GM21423 (cell line): Measurements from ENCODE around the gene NT5C1A.
A peak's percentile ranks its signal among the peaks of the same experiment; 100 is the strongest.

Experiments used
- ATAC-seq: cut with Tn5 transposase; IDR thresholded peaks from one replicate; pipeline ENCODE4 v1.9.1; 2021; ENCODE audit warnings: mild to moderate bottlenecking, moderate library complexity; ENCODE audit not compliant: unreplicated experiment

Gene NT5C1A

DNA sequence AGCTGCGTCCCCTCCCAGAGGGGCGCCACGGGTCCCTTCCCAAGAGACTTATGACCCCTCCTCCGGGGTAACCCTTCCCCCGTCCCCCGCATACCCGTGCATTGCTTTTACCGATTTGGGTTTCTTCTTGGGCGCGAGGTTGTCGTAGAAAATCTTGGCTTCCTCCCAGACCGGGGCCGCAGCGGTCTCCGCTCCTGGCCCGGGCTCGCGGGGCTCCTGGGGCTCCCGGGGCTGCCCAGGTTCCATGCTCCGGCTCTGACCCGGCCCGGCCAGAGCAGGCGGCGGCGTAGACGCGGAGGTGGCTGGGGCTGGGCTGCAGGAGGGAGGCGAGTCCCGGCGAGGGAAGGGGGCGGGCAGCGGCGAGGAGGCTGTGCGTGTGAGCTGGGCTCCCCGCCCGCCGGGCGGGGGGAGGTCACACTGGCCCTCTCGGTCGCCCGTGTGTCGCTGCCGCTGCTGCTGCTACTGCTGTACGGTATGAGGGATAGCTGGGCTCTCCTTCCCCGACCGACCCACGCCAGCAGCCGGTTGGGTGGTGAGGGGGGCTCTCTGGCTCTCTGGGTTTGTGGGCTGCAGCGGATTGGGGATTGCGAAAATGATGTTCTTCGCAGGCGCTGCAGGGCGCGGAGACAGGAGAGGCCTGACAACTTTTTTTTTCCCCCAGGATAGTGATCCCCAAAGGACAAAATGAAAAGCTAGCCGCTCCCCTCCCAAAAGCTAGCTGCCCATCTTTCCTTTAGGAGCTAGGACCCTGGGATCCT is at the start of gene NT5C1A:
NT5C1A (minus strand) TSS at position 315 of the 758 bp plus-strand sequence; CDS start at position 246, 69 bp downstream.
- no peak for ATAC-seq

DNA sequence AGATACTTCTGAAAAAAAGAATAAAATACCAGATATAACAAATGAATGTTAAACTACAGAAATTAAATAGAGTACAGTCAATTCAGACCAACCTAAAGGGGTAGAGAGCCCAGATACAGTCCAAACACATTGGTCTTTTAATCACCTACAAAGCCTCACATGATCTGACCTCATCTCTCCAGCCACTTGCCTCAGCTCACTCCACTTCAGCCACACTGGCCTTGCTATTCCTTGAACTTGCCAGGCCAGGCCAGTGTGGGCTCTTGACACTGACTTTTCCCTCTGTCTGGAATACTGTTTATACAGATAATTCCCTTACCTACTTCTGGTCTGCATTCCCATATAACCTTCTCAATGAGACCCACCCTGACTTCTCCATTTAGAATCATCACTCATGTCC is 49.8 kb upstream of the NT5C1A start:
- no peak for ATAC-seq

DNA sequence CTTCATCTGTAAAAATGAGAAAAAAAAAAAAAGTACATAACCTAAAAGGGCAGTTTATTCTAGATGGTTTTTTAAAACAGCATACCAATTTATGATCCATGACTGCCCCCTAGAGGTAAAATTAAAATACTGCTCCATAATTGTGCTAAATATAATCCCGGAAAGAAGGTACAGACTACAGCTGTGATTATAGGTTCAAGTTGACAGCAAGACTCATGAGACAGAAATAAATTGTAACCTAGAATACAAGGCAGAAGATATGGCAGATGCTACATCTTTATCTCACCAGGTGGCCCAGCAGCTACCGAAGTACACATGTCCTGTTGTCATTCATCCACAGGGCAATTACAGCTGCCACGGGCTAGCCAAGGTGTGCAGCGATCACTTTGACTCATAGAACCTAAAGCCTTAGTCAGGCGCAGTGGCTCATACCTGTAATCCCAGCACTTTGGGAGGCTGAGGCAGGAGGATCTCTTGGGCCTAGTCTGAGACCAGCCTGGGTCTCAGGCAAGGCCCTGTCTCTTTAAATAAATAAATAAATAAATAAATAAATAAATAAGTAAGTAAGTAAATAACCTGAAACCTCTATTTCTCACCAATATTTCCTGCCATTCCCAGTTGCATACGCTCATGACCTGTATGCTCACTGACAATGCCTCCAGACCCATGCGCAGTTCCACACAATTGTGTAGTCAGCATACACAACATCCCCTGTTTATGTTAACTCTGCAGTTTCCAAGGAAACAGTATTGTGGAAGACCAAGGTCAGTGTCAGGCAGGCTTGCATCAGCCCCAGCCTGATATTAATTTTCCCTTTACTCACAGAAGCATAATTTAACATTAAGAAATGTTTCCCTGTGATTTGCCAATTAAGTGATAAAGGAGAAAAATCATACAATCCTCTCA is 48.4 kb upstream of the NT5C1A start:
- no peak for ATAC-seq

DNA sequence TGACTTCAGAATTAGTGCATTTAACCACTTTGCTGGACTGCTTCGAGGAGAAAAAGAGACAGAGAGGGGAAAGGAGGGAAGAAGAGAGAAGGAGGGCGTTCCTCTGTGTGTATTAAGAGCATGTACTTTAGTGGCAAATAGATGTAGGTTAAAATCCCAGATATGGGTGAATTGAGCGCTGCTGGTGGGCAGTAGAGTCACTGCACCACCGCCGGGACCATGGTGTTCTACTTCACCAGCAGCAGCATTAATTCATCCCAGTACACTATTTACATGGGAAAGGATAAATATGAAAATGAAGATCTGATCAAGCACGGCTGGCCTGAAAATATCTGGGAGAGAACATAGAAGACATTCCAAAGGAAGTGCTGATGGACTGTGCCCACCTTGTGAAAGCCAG is 45.9 kb upstream of the NT5C1A start:
- no peak for ATAC-seq

GRCh38 chr1:39713557-39713956 is 41.6 kb upstream of the NT5C1A start:
- no peak for ATAC-seq

GRCh38 chr1:39711966-39712340 is 40.0 kb upstream of the NT5C1A start:
- no peak for ATAC-seq

DNA sequence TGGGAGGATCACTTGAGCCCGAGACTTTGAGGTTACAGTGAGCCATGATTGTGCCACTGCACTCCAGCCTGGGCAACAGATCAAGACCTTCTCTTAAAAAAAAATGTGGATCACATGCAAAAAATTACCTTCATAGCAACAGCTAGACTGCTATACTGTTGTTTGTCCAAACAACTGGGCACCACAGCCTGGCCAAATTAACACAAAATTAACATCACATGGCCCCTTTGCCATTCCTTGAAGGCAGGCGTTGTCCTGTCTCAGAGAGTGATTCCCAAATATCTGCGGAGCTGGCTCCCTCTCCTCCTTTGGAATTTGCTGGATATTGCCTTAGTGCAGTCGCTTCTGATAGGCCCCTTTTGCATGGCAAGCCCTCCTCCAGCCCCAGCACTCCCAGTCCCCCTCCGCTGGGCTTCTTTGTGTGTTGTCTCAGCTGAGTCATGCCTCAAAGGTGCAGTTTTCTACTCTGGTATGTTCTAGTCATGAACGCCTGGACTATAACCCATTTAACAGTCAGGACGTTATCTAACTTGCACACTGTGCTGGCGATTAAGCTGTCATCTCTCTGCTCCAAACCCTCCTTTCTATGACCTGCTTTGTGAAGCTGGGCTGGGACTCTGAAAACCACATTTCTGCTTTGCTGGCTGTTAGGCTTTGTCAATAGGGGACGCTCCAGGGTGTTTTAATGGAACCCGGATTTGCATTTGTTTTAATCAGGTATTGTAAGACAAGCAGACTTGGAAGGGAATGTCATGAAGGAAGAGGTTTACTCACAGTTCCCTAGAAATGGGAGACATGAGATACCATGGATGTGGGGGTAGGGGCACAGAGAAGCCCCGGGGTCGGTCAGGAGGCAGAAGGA is 39.4 kb upstream of the NT5C1A start:
- ATAC-seq, result no peak

GRCh38 chr1:39707506-39707905 is 35.6 kb upstream of the NT5C1A start:
- no peak for ATAC-seq

GRCh38 chr1:39704757-39705156 is 32.9 kb upstream of the NT5C1A start:
- no peak for ATAC-seq

- ATAC-seq, result no peak
Measured at GRCh38 chr1:39701049-39701439, 29.1 kb upstream of the NT5C1A start.

- no peak for ATAC-seq
Measured at GRCh38 chr1:39700348-39700747, 28.4 kb upstream of the NT5C1A start.

DNA sequence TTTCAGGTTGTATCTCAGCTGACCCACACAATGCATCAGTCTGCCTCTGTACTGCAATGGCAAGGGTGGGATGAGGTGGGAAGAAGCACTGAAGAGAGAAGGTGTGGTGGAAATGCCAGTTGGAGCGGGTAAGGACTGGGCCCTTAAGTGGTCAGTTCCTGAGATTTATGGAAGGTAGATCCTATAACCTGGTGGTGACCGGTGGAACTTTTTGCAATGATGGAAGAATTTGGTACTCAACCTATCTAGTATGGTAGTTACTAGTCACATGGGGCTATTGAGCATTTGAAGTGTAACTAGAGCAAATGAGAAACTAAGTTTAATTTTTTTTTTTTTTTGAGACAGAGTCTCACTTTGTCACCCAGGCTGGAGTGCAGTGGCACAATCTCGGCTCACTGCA is 27.5 kb upstream of the NT5C1A start:
- no peak for ATAC-seq

DNA sequence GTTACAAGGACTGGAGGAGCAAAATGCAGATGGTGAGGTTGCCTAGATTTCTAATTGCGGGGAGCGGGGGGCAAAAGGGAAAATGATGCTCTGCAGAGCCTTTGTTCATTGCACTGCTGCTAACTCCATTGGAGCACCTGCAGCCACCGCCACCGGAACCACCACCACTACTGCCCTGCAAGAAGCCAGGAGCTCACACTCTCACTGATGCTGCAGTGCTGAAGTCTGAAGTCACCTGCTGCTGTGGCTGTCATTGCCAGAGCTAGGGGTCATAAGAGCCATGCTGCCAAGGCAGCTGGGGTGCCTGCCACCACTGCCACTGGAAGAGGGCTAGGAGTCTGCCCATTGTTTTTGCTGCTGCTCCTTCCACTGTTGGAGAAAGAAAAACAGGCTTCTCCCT is 26.7 kb upstream of the NT5C1A start:
- ATAC-seq, result no peak

DNA sequence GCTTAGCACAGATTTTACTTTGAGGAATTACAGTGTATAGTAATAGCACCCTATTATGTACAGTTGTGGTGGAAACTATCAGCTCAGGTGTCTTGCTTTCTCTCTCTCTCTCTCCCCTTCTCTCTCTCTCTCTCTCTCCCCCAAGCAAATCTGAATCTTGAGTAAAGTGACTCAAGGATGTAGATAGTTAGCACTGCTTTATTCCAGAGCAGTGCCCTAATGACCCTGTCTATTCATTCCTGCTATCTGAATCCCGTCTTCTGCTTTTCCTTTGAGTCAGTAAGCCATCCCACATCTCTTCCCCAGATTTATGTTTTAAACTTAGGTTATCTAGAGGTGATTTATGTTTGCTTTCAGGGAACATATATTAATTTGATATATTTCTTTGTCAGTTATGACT is 24.5 kb upstream of the NT5C1A start:
- ATAC-seq, result no peak

DNA sequence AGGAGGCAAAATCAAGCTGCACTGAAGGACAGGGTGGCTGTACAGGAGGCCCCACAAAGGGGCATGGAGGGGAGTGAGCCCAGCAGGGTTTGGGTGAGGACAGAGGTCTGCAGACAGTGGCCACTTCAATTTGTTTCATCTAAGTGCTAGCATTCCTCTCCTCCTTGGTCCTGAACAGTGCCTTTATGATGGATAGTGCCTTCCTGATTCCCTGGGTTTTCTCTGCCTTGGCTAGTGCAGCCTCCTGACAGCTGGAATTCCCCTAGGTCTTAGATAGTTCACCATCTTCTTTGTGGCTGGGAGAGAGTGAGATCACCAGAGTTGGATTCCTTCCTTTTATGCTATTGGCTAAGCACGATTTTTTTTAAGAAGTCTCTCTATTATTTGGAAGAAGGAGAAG is 23.1 kb upstream of the NT5C1A start:
- no peak for ATAC-seq

GRCh38 chr1:39694026-39694425 is 22.1 kb upstream of the NT5C1A start:
- no peak for ATAC-seq

DNA sequence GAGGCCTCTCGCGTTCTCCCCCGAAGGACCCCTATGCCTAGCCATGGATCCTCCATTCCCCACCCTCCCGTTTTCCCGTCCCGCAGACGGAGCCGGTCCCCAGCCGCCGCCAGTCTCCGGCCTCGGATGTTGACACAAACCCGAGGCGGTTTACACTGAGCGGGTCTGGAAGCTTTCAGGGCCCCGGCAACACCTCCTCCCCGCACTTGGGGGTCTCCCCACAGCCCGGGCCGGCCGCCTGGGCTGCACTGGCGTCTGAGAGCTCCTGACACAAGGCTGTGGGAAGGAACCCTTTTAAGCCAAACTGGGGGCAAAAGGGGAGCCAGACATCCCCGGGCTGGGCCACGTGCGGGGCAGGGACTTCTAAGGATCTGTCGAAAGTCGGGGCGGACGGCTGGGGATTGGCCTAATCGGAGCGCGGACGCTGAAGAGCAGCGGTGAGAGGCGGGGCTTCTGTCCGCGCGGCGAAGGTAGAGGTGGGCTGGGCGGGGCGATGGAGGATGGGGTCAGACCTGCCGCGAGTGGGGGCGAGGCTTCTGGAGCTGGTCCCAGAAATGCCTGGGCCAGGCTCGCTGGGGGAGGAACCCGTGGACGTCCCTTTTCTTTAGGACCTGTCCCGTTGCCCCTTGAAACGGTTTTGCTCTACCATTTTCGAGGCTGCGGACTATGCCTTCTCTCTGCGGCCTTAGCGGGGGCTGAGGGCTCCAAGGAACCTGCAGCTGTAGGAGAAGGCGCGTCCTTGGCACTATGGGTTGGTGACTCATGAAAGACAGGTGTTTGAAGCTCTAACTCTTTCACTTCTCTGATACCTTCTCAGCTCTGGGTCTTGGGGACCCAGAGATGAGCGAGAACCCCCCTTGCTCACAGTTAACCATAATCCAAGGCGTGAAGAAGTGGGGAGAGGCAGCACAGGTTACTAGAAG is 20.5 kb upstream of the NT5C1A start:
- no peak for ATAC-seq

- peak; percentile 77 for ATAC-seq
Measured at GRCh38 chr1:39691383-39692151, 19.7 kb upstream of the NT5C1A start, which contains the start of gene HPCAL4. TSS of gene HPCAL4 (minus strand) at chr1:39691433. CDS start at chr1:39684603, 6,830 bp downstream.

- ATAC-seq, result no peak
Measured at GRCh38 chr1:39690794-39691382, 19.0 kb upstream of the NT5C1A start.
